ENCODE results near the gene TK2.
A peak's percentile ranks its signal among the peaks of the same experiment; 100 is the strongest.
"Not testable (repeated sequence)": the region's sequence is repeated elsewhere in the genome, so short reads cannot be mapped to it uniquely, and the experiment has no call there.

TK2 gene

DNA sequence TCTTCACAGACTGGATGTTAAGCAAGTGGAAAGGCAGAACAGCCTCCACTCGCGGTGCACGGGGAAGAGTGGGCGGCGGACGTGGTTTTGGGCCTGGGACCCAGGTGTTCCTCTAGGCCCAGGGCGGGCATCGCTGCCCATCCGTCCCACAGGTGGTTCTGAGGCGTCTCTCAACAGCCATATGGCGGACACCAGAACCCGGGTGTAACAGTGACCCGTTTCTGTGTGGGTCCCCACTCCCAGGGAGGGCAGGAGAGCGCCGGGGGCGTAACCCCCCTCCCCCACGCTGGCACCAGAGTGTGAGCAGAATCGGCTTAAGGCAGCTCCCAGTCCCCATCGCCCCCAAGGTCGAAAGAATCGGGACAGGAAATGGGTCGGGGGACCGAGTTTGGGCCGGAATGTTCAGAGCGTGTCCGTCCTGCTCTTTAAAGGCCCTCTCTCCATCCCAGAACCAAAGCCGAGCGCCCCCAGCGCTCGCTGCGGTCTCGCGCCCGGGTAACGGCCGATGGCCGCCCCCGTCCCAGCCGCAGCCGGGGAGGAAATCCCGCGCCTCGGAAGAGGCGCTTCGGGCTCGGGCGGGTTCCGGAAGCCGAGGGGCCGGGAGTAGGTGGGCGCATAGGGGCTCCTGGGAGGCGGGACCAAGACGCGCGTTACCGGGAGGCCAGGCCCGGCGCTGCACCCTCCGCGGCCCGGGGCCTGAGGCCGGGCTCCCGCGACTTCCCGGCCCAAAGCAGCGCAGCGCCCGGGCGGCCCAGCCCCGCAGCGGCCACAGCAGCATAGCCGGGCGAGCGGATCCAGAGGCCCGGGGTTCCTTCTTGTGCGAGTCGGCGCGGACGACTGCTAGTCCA lies at the start of gene TK2:
Gene TK2 (minus strand): TSS at position 839 of the 848 bp plus-strand sequence. CDS start 61 bp downstream, at position 778.
- DNase-seq: peak in 3 of 4 experiments; percentile 28 to 36 (median 29)

DNA sequence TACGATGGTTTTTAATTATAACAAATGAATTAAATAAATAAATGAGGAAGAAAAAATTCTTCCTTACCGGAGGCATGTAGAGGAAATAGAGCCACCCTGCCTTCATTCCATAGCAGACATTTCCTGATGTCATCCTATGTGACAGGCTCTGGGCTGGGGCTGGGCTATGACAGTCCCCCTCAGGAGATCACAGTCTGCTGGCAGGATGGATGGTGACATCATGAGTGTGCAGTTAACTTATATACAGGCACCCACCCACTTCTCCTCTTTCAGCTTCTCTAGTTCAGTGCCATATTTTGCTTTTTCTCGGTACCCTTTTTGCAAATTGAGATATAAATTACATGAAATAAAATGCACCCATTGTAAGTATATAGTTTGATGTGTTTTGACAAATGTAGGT lies 48.2 kb upstream of the TK2 start:
- DNase-seq: no peak

DNA sequence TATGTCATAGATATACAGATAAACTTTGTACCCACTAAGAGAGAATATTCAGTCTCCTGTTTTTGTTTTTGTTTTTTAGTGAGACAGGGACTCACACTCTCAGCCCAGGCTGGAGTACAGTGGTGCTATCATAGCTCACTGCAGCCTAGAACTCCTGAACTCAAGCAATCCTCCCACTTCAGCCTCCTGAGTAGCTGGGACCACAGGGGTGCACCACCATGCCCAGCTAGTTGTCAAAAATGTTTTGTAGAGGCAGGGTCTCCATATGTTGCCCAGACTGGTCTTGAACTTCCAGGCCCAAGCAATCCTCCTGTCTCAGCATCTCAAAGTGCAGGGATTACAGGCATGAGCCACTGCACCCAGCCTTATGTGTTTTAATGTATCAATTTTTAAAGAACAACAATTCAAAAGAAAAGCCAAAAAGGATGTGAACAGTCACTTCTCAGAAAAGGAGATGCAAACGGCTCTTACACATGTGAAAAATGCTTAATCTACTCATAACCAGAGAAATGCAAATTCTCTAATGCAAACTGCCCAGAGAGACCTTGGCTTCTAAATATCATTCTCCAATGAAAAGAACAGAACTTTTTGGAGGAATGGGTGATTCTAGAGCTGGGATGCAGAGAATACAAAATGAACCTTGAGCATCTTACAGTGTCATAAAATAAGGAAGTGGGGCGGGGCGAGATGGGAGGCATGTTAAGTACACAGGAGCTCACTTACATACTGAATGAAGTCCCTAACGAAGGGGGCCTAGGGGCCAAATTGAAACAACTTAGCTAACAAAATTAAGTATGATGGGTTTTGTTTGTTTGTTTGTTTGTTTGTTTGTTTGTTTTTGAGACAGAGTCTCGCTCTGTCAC lies 47.3 kb upstream of the TK2 start:
- no peak for DNase-seq

DNA sequence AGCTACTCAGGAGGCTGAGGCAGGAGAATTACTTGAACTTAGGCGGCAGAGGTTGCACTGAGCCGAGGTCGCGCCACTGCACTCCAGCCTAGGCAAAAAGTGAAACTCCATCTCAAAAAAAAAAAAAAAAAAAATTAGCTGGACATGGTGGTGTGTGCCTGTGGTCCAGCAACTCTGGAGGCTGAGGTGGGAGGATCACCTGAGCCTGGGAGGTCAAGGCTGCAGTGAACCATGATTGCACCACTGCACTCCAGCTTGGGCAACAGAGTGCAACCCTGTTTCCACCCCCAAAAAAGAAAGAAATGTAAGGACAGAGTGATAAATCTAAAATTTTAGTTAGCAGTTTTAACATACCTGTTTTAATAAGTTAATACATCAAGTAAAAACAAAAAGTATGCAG lies 46.6 kb upstream of the TK2 start:
- not testable (repeated sequence) for DNase-seq

DNA sequence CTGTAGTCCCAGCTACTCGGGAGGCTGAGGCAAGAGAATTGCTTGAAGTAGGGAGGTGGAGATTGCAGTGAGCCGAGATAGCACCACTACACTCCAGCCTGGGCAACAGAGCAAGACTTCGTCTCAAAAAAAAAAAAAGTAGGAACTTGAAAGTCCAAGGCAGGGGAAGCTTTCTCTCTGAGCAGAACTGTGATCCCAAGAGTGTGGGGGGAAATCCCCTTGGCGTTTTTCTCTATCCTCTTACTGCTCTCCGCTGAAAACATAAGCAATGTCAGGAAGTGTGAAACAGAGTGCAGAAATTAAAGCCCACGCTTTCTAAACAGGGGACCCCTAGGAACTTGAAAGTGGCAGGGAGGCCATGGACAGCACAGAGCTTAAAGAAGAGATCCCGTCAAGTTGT lies 44.8 kb upstream of the TK2 start:
- DNase-seq: no peak

DNA sequence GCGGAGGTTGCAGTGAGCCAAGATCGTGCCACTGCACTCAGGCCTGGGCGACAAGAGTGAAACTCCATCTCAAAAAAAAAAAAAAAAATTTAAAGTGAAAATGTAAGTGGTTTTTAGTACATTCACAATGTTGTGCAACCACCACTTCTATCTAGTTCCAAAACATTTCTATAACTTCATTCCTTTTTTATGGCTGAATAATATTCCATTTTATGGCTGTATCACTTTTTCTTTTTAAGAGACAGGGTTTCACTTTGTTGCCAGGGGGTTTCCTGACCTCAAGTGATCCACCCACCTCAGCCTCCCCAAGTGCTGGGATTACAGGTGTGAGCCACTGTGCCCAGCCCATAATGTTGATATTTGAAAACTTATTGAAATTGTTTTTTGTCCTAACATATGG lies 42.9 kb upstream of the TK2 start:
- no peak for DNase-seq

DNA sequence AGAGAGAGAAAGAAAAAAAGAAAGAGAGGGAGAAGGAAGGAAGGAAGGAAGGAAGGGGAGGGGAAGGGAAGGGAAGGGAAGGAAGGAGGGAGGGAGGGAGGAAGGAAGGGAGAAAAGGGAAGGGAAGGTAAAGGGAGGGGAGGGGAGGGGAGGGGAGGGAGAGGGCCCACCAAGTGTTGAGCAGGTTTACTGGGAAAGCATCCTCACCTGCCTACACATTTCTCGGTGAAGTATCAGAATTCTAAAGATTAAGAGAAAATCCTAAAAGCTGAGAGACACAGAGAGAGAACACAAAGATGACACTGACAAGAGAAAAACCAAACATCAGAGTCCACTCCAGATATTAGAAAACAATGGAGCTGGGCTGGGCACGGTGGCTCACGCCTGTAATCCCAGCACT lies 42.3 kb upstream of the TK2 start:
- DNase-seq: no peak

DNA sequence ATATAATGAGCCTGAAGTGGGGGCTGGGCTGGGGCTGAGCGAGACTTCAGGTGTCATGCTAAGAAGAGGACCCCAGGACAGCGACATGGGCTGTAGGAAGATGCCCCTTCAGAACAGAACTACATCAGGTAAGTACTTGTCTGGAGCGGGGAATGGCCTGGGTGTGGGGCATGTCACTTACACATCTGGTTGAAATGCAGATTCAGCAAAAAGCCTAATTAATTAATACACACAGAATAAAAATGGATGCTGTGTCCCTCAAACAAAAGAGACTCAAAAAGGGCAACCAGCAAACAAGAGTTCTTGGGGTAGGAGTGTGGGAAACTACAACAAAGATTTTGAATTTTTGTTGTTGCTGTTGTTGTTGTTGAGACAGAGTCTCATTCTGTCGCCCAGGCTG lies 41.1 kb upstream of the TK2 start:
- DNase-seq: no peak

DNA sequence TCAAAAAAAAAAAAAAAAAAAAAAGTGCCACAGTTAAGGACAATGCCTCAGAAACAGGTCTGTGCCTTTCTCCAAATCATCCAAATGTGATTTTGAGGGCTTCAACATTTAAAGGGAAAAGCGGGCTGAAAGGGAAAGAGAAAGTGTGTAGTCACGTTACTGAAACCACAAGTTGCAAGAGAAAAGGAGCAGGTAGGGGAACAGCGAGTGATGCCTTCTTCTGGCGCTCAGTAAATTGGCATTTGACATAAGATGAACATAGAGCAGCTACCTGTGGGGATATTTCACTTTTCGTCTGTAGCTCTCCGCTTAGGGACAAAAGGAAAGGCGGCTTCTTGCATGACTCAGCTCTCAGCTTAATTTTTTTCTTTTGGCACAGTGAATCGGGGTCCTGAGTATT lies 40.4 kb upstream of the TK2 start:
- DNase-seq: no peak

DNA sequence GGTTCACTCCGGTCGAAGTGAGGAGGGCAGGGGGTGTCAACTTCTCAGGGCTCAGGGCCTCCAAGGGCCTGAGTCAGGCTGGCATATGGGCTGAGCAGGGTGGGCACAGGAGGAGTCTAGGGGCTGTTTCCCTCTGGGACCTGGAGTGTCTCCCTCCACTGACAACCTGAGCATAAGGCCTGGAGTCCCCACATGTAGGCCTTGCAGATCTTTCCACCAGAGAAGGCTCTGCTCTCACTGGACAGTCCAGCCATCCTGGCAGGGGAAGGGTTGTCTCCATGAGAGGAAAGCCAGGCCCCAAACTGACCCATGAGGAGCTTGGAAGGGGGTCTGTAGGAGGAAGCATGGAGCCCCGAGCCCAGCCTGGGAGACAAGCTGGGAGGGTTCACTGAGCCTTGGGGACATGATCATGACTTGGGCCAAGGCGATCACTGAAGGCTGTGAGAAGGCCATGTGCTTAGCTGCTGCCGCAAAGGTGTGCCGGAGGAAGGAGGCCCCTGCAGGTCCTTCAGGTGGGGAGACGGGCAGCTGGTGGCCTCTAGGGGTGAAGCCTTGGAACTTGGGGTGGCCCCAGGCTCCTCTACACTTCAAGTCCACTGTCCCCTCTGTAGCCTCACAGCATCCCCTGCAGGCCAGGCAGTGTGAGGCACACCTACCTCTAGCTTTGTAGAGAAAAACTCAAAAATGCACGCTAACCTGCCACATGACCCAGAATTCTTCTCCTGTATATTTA lies 39.2 kb upstream of the TK2 start:
- peak in 2 of 4 experiments; percentile 21 to 52 for DNase-seq

DNA sequence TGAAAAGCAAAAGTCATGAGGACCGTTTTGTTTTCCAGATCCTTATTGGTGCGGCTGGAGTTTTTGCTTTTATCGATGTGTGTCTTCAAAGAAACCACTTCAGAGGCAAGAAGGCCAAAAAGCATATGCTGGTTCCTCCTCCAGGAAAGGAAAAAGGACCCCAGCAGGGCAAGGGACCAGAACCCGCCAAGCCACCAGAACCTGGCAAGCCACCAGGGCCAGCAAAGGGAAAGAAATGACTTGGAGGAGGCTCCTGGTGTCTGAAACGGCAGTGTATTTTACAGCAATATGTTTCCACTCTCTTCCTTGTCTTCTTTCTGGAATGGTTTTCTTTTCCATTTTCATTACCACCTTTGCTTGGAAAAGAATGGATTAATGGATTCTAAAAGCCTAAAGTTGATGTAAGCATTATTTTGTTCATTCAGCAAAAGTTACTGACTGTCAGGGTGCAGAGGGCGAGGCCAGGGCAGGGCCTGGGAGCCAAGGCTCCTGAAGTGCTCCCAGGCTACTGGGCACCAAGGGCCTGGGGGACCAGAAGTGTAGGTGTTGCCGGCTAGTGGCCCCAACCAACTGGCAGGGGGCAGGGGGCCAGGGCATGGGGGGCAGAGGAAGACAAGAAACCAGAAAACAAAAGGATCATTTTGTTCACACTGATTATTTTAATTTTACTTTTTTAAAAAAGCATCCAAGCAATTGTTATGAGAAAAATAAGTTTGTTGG lies 38.1 kb upstream of the TK2 start:
- DNase-seq: no peak

DNA sequence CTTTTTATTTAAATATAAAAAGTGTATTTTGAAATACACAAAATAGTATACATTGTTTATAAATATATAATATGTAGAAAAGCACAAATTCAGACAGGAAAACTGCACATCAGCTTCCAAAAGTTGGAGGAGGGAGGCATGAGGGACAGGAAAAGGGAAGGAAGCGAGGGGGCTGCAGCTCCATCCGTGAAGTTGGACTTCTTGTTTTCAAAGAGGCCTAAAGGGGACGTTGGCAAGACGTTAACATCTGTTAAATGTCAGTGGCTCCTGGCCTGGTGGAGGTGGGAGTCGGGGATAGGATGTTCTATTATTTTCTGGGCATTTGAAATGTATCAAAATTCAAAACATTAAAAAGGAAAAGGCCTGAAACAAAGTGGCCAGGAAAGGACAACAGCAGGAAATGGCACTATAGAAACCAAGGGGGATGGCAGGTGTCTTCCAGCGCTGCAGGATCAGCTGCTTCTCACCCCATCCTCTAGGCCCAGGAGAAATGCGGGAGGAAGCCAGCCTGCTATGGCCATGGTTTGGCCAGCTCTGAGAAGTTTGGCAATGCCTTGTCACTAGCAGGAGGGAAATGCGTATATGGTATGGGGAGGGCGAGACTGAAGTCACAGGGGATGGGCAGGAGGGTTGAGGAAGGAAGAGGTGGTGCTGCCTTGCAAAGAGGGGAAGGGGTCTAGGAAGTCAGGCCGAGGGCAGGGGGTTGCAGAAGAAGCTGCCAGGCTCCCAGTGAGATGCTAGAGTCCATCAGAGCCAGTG lies 35.7 kb upstream of the TK2 start:
- DNase-seq: no peak

DNA sequence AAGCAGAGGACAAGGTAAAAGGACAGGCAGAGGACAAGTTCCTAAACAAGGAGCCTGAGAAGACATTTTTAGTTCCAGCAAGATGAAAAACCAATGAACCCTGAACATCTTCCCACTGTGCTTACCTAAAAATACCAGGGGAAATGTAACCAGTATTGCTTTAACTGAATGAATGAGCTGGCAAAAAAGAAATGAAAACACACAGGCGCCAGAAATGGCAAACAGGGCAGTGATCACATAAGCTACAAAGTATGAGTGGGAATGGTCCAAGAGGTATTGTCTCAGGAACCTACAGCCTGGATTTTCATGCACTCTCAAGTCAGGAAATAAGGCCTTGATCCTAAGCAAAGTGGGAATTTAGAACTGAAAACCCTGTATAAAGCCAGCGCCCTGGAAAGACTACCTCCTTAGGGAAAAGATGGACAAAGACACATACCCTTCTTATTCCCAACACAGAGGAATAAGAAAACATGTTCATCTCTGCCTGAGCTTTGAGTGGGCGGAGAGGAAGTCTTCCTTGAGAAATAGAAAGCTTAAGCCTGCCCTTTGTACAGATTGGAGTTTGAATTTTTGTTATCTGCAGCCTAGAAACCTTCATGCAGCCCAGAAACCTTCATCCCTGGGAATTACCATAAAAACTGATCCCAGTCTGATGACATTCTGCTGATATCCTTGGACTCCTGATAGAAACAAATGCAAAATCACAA lies 31.5 kb upstream of the TK2 start:
- no peak for DNase-seq

DNA sequence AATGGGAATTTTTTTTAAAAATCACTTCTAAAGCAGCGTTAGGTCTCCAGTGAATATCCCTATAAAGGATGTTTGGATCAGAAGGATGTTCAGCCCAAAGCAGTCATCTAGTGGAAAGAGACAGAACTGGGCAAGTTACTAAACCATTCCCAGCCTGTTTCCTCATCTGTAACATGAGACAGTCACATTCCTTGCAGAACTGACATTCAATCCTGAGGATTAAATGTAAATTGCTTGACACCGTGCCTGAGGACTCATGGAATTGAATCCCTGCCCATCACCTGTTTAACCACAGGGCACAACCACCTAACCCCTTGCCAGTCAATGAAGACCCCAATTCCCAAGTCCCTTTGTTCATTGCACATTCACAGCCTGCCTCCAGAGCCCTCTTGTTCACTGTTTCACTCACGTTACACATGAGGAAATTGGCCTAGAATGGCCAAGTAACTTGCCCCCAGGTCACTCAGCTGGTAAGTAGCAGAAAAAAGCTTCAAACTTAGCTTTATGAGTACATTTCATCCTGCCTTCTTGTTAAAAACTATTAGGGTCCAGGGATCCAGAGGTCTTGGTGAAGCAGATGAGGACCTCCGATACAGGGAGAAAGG lies 30.8 kb upstream of the TK2 start:
- no peak for DNase-seq

DNA sequence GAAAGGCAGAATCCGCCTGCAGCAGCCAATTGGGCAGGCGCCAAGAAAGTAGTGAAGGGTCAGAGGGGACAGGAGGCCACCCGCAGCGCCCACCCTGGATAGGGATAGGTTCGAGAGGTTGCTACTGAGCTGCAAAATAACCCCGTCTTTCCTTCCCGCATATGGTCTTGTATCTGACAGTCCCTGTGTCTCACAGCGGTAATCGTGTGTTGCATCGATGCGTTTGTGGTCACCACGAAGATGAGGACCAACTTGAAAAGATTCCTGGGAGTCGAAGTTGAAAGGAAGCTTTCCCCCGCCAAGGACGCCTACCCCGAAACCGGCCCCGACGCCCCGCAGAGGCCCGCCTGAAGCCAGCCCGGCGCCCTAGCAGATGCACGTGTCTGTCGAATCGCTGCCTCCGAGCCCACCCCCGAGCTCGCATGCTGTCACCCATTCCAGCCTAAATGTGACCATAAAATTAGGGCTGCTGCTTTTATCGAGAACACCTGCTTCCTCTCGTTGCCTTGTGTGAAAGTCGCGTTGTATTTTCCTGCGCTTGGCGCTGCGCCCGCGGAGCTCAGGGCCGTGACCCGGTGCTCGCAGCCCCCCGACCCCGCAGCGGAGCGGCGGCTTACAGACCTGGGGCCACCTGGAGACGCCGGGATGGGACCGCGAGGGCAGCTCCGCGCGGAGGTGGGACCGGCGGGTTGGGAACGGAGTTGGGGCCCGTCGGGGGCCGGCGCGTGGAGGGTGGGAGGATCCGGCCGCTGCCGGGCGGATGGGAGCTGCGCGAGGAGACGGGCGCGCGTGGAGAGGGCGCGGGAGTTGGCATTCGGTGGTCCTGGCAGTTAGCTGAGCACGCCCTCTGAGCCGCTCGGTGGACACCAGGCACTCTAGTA lies 29.0 kb upstream of the TK2 start, which contains the start of gene CMTM2:
Gene CMTM2 (plus strand): TSS at position 813 of the 881 bp plus-strand sequence. CDS start 145 bp downstream, outside the sequence.
- DNase-seq: peak in 1 of 4 experiments; percentile 9

DNA sequence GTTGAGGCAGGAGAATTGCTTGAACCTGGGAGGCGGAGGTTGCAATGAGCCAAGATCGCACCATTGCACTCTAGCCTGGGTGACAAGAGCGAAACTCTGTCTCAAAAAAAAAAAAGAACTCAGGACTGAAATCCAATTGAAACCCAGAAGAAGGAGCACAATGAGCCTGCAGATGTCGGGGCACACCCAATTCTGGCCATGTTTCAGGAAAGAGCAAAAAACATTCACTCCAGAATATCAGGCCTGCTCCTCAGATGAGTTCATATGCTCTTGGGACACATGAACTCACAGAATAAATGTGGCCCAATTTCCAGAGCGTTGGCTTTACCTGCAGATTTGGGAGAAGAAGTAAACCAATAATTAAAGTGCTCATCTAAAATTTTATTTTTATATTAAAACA lies 26.4 kb upstream of the TK2 start:
- no peak for DNase-seq

DNA sequence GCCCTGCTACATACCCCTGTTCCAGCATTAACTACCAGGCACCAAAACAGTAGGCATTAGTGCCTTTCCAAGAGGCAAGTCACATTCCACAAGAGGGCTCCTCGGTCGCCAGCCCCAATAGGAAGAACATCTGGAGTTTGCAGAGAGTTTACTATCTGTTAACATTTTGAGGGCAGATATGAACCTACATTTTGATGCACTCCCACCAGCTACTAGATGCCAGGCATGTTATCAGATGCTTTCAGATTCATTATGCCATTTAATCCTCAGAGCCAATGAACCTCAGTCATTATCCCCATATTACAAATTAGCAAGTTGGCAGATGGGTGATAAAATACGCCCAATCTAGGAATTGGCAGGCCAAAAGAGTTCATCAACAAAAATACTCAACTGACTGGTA lies 25.1 kb upstream of the TK2 start:
- no peak for DNase-seq

DNA sequence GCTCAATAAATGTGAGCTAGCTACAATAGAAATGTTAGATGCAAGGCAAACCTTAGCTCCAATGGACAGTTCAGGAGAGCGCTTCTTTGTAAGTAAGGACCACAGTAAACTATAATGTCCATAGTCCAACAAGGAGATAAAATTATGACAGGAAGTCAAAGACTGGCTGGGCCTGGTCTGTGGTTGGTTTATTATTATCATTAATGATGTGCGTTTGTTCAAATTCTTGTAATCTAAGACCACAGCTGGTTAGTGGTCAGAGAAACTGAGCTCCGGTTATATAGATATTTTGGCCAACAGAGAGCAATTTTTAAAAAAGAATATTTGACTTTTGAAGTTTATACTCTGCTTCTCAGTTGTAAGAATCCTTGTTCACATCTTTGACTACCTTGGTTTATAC lies 24.6 kb upstream of the TK2 start:
- no peak for DNase-seq

DNA sequence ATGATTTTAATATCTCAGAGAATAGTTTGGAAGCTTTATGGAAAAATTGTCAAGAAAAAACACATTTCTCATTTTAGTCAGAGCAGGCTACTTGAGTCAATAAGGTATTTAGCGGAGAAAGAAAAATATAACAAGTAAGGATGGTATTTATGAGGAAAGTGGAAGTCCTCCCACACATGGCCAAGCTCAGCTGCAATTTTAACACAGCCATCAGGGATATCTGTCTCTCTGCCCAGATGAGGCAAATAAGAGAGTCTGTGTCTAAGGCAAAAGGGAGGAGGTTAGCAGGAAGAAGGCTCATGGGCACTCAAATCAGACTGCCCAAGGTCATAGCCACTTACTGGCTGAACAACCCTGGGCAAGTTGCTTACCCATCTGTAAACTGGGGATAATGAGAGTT lies 24.2 kb upstream of the TK2 start:
- no peak for DNase-seq

DNA sequence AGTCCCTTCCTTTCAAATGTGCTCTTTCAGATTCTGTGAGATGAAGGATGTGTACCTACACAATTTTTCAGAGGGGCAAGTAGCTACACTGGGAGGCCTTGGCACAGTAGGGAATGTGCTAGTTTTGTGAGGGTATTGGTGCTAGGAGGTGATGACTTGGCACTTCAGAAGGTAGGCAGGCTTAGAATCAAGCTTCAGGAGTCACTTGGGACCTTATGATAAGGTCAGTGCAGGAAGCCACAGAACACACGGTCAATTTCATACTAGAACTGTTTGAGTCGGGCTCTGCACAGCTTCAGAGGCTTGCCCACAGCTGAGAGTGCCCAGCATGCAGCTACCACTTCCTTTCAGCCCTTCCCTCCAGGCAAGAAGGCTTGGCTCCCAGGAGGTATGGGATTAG lies 22.4 kb upstream of the TK2 start:
- no peak for DNase-seq

All from activated naive CD4-positive, alpha-beta T cell (primary cell).